A673 (cell line): ENCODE data around the gene COL16A1. TPM values are rescaled to one million over a fixed set of nuclear protein-coding genes. Genes with fewer than 3 reads are reported as not detected.

Experiments used
- BruUV-seq: library from RNA; stranded (reverse); fragments of 400-500 nt; replicated peaks from 2 replicates; lab custom pipeline; 2021; lab: Mats Ljungman, UMichigan
- CTCF ChIA-PET: fragments of 300-600 bp; sonication (Branson Sonifier 250); formaldehyde crosslinking; loops from one replicate; lab custom pipeline; 2022; ENCODE audit warnings: antibody characterized with exemption; lab: Charles Lee
- POLR2A ChIA-PET: fragments of 300-600 bp; sonication (Branson Sonifier 250); formaldehyde crosslinking; loops from one replicate; lab custom pipeline; 2022; ENCODE audit warnings: antibody characterized with exemption; ENCODE audit not compliant: low non-redundant PET; lab: Charles Lee
- DNase-seq: peaks from one replicate; pipeline ENCODE4 v3.0.0-alpha.2; 2015; ENCODE audit warnings: low spot score
- H3K27ac ChIP-seq: fragments of 200-600 bp; sonication (generic); 2 replicates; pipeline ENCODE4 v1.5.1; 2016; ENCODE audit warnings: mixed run types, low read depth, mild to moderate bottlenecking, mixed read lengths, antibody characterized with exemption, low read length; ENCODE audit not compliant: poor library complexity, severe bottlenecking
- H3K27me3 ChIP-seq: fragments of 200-600 bp; sonication (generic); replicated peaks from 2 replicates; pipeline ENCODE4 v1.6.1; 2017; ENCODE audit warnings: mixed run types, low read depth, mild to moderate bottlenecking, mixed read lengths, antibody characterized with exemption, low read length; ENCODE audit not compliant: insufficient read depth, poor library complexity
- H3K36me3 ChIP-seq: fragments of 200-600 bp; sonication (generic); 2 replicates; pipeline ENCODE4 v1.6.1; 2016; ENCODE audit warnings: mixed run types, mild to moderate bottlenecking, mixed read lengths, antibody characterized with exemption, low read length; ENCODE audit not compliant: insufficient read depth, poor library complexity, severe bottlenecking
- H3K4me1 ChIP-seq: fragments of 200-600 bp; sonication (generic); 2 replicates; pipeline ENCODE4 v1.6.1; 2017; ENCODE audit warnings: mixed run types, mild to moderate bottlenecking, mixed read lengths, antibody characterized with exemption, low read length; ENCODE audit not compliant: insufficient read depth, poor library complexity, severe bottlenecking
- H3K4me3 ChIP-seq: fragments of 200-600 bp; sonication (generic); 2 replicates; pipeline ENCODE4 v1.5.1; 2016; ENCODE audit warnings: low read depth, mixed run types, mild to moderate bottlenecking, mixed read lengths, low read length; ENCODE audit not compliant: poor library complexity, severe bottlenecking
- H3K9me3 ChIP-seq: fragments of 200-600 bp; sonication (generic); 2 replicates; pipeline ENCODE4 v1.6.1; 2016; ENCODE audit warnings: mixed run types, low read depth, mild to moderate bottlenecking, mixed read lengths, antibody characterized with exemption, low read length; ENCODE audit not compliant: poor library complexity, severe bottlenecking
- CTCF ChIP-seq: fragments of 300-800, 200-600 bp; sonication (generic); conservative IDR thresholded peaks from 2 replicates; pipeline ENCODE4 v1.5.1; 2017; ENCODE audit warnings: low read depth, mild to moderate bottlenecking, antibody characterized with exemption, low read length, moderate library complexity, mixed read lengths
- EZH2 ChIP-seq: fragments of 200-600 bp; sonication (generic); IDR thresholded peaks from 2 replicates; pipeline ENCODE4 v1.6.1; 2017; ENCODE audit warnings: borderline replicate concordance, low read depth, mild to moderate bottlenecking, mixed read lengths, antibody characterized with exemption, low read length; ENCODE audit not compliant: poor library complexity, severe bottlenecking
- intact Hi-C: fragments of 100-400 bp; cut with micrococcal nuclease; formaldehyde crosslinking; loops from one replicate; pipeline ENCODE4 v1.10.0; 2022; ENCODE audit not compliant: unreplicated experiment
- total RNA-seq: library from RNA; stranded (reverse); gene quantifications from 2 replicates; pipeline ENCODE4 v1.2.3, GENCODE V29; 2021

The COL16A1 gene
- total RNA-seq, 1 experiment from 2014 or later: 26.6 TPM

DNA sequence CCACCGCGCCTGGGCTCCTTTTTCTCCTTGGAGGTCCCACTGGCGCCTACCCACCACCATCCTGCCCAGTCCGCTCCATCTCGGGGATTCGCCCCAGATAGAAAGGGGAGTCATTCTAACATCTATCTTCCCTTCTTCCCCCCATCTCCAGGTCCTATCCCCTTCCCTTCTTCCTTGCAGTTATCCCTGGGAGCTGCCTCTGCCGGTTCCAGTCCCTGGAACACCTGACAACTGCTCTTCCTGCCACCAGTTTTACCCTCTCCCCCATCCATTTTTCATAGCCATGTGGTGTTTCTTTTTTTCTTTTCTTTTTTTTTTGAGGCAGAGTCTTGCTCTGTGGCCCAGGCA is 12.0 kb upstream of the COL16A1 start:
- no peak for TF ChIP-seq EZH2
- TF ChIP-seq CTCF: peak; percentile 33; the same call in 1 of the 2 replicates
- no peaks in the 10 kb centered on the region for H3K36me3 ChIP-seq
- ChIA-PET CTCF (interaction anchor here (0.5 to 1.3 kb wide), 10 partner anchors 10 to 615 kb away, joined by 3 to 7 read pairs (median 4); partner anchors contain the start of gene COL16A1), POLR2A (no interaction called here)
- intact Hi-C loops: no loop called here
- DNase-seq: no peak
- H3K27me3 ChIP-seq: no peaks in the 10 kb centered on the region
- no peaks in the 10 kb centered on the region for H3K9me3 ChIP-seq
- BruUV-seq: no TSS peak
- H3K27ac ChIP-seq: no peak overlapping the region
- no peak overlapping the region for H3K4me3 ChIP-seq
- H3K4me1 ChIP-seq: peaks cover 4% of the 10 kb centered on the region

GRCh38 chr1:31715087-31715872 is 11.5 kb upstream of the COL16A1 start:
- peaks cover 4% of the 10 kb centered on the region for H3K4me1 ChIP-seq
- H3K9me3 ChIP-seq: no peaks in the 10 kb centered on the region
- intact Hi-C loops: no loop called here
- POLR2A ChIA-PET: no interaction called here
- BruUV-seq: no TSS peak
- no peak overlapping the region for H3K27ac ChIP-seq
- peak; percentile 77 for DNase-seq
- H3K27me3 ChIP-seq: no peaks in the 10 kb centered on the region
- H3K4me3 ChIP-seq: no peak overlapping the region
- TF ChIP-seq CTCF (peak; percentile 89), EZH2 (no peak)
- CTCF ChIA-PET: interaction anchor here (0.5 to 1.3 kb wide), 10 partner anchors 10 to 614 kb away, joined by 3 to 7 read pairs (median 4); partner anchors contain the start of gene COL16A1
- no peaks in the 10 kb centered on the region for H3K36me3 ChIP-seq

DNA sequence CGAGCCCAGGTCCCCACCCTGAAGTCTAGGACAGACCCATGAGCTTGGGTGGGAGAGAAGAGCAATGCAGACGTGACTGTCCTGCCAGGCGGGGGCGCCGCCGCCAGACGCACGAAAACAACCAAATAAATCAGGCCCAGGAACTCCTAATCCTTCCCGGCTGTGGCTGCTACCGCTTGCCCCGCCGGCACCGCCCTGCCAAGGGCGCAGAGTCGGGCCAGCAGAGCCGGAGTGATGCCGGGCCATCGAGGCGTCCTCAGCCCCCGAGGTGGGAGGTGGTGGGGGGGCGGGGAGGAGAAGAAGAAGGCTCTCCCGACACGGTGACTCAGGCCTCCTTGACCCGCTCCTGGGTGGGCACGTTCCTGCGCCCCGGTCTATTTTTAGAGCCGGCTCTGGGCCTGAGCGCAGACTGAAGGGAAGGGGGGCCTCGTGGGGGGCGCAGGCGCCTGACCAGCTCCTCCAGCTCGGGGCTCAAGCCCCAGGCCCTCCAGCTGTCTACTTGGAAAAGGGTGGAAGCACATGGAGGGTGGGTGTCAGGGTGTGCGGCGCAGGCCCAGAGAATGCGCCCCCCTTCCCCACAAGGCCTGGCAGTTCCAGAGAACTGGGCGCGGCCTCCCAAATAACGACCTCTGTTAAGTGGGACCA is 10.7 kb upstream of the COL16A1 start:
- no peak overlapping the region for H3K27ac ChIP-seq
- H3K4me3 ChIP-seq: peak overlapping the region; percentile 11
- ChIA-PET POLR2A (interaction anchor here (0.6 kb wide), 1 partner anchor 330 kb away, joined by 3 read pairs; no protein-coding TSS in a partner anchor), CTCF (interaction anchor here (0.7 to 1.2 kb wide), 6 partner anchors 10 to 566 kb away, joined by 3 to 9 read pairs (median 4); no protein-coding TSS in a partner anchor)
- H3K27me3 ChIP-seq: no peaks in the 10 kb centered on the region
- DNase-seq: peak; percentile 73
- intact Hi-C loops: no loop called here
- no peaks in the 10 kb centered on the region for H3K9me3 ChIP-seq
- no peaks in the 10 kb centered on the region for H3K36me3 ChIP-seq
- no TSS peak for BruUV-seq
- H3K4me1 ChIP-seq: peaks cover 4% of the 10 kb centered on the region
- TF ChIP-seq CTCF: peak; percentile 76
- no peak for TF ChIP-seq EZH2
